Measurements from ENCODE around the gene SUMO2.
A peak's percentile ranks its signal among the peaks of the same experiment; 100 is the strongest.

The SUMO2 gene

GRCh38 chr17:75182569-75183436 lies at the start of gene SUMO2:
Gene SUMO2 (minus strand): TSS chr17:75182959. CDS start chr17:75182834, 125 bp downstream.
- Histone ChIP-seq H3K9me2 (replicated peaks; ENCODE audit: control insufficient read depth, low read length) (no peaks in the 10 kb centered on the region), H3K27ac (ENCODE audit: low read depth, low read length) (peak within 1 kb of the TSS; percentile 75), H4K20me1 (ENCODE audit: control insufficient read depth, insufficient read depth, low read depth, low read length) (peaks cover 16% of the 10 kb centered on the region; the same call in 1 of the 2 replicates), H3K79me2 (ENCODE audit: control insufficient read depth, low read length) (peaks cover 58% of the 10 kb centered on the region), H3K4me2 (ENCODE audit: low read length) (peak within 1 kb of the TSS; percentile 77), H3K27me3 (ENCODE audit: control insufficient read depth, low read length) (no peaks in the 10 kb centered on the region), H3F3A (ENCODE audit: control insufficient read depth, insufficient read depth) (no peaks in the 10 kb centered on the region; the same call in none of the 2 replicates), H3K36me3 (ENCODE audit: control insufficient read depth, low read length) (peaks cover 46% of the 10 kb centered on the region), H3K4me1 (ENCODE audit: control insufficient read depth, low read length) (peaks cover 15% of the 10 kb centered on the region), H3K9me3 (ENCODE audit: control insufficient read depth, insufficient read depth, low read length) (no peaks in the 10 kb centered on the region), H3K4me3 (ENCODE audit: low read length) (peak within 1 kb of the TSS; percentile 99)
- TF ChIP-seq CTCF (IDR thresholded peaks at IDR 0.05; ENCODE audit: low read depth, low read length, poor library complexity, severe bottlenecking): no peak
- TF ChIP-seq EZH2phosphoT487 (IDR thresholded peaks at IDR 0.05; ENCODE audit: borderline replicate concordance, low read length): no peak

DNA sequence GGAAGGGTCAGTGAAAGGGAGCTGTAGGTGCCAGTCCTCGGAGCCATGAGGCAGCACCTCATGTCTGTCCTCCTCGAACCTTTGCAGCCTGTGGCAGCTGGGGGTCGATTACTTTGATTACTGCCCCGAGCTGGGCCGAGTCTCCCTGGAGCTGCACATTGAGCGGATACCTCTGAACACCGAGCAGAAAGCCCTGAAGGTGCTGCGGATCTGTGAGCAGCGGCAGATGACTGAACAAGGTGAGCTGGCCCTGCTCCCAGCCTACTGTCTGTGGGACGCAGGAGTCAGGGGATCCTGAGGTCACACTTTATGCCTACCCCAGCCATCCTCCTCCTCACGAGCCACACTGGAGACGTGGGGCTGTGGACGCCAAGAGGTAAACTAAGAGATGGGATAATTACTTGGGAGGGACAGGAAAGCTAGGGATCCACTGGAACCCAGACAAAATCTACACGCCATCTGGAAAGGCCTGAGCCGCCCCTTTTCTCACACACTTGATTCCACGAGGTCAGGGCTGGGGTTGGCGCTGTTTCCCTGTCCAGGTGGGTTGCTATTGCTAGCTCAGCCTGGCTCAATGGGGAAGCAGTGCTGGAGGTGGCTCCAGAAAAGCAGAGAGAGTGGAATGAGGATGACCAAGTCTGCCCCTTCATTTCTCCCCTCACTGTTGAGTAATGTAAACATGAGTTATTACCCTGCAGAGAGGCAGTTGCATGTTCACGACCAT lies 49.1 kb upstream of the SUMO2 start:
- Histone ChIP-seq H4K20me1 (ENCODE audit: control insufficient read depth, insufficient read depth, low read depth, low read length) (no peaks in the 10 kb centered on the region), H3K4me3 (ENCODE audit: low read length) (no peak overlapping the region), H3K4me1 (ENCODE audit: control insufficient read depth, low read length) (no peaks in the 10 kb centered on the region), H3K9me2 (replicated peaks; ENCODE audit: control insufficient read depth, low read length) (no peaks in the 10 kb centered on the region), H3F3A (ENCODE audit: control insufficient read depth, insufficient read depth) (peaks cover 6% of the 10 kb centered on the region; the same call in 1 of the 2 replicates), H3K4me2 (ENCODE audit: low read length) (no peak overlapping the region), H3K9me3 (ENCODE audit: control insufficient read depth, insufficient read depth, low read length) (no peaks in the 10 kb centered on the region), H3K36me3 (ENCODE audit: control insufficient read depth, low read length) (peaks cover 83% of the 10 kb centered on the region), H3K27me3 (ENCODE audit: control insufficient read depth, low read length) (no peaks in the 10 kb centered on the region), H3K27ac (ENCODE audit: low read depth, low read length) (no peak overlapping the region), H3K79me2 (ENCODE audit: control insufficient read depth, low read length) (no peaks in the 10 kb centered on the region)
- TF ChIP-seq CTCF (IDR thresholded peaks at IDR 0.05; ENCODE audit: low read depth, low read length, poor library complexity, severe bottlenecking) (no peak), EZH2phosphoT487 (IDR thresholded peaks at IDR 0.05; ENCODE audit: borderline replicate concordance, low read length) (no peak)

DNA sequence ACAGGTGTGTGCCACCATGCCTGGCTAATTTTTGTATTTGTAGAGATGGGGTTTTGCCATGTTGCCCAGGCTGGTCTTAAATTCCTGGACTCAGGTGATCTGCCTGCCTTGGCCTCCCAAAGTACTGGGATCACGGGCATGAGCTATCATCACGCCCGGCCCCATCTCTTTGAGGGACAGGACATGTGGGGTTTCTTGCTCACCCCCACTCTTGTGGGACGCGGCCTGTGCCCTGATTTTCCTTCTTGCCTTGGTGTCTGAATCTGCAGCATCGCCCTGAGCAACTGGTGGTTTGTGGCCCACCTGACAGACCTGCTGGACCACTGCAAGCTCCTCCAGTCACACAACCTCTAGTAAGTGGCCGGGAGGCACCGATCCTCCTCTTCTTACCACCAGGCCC lies 48.3 kb upstream of the SUMO2 start:
- peaks cover 83% of the 10 kb centered on the region for H3K36me3 ChIP-seq (ENCODE audit: control insufficient read depth, low read length)

More for the DNA sequence above, 48.3 kb upstream of the SUMO2 start:
- H3K4me2 ChIP-seq (ENCODE audit: low read length): no peak overlapping the region
- H3K27ac ChIP-seq (ENCODE audit: low read depth, low read length): no peak overlapping the region
- no peaks in the 10 kb centered on the region for H3K9me3 ChIP-seq (ENCODE audit: control insufficient read depth, insufficient read depth, low read length)
- H3K4me3 ChIP-seq (ENCODE audit: low read length): no peak overlapping the region
- H3F3A ChIP-seq (ENCODE audit: control insufficient read depth, insufficient read depth): peaks cover 6% of the 10 kb centered on the region; the same call in 1 of the 2 replicates
- no peaks in the 10 kb centered on the region for H3K27me3 ChIP-seq (ENCODE audit: control insufficient read depth, low read length)
- no peaks in the 10 kb centered on the region for H3K79me2 ChIP-seq (ENCODE audit: control insufficient read depth, low read length)
- TF ChIP-seq EZH2phosphoT487 (IDR thresholded peaks at IDR 0.05; ENCODE audit: borderline replicate concordance, low read length) (no peak), CTCF (IDR thresholded peaks at IDR 0.05; ENCODE audit: low read depth, low read length, poor library complexity, severe bottlenecking) (no peak)
- no peaks in the 10 kb centered on the region for H3K9me2 ChIP-seq (replicated peaks; ENCODE audit: control insufficient read depth, low read length)
- H4K20me1 ChIP-seq (ENCODE audit: control insufficient read depth, insufficient read depth, low read depth, low read length): no peaks in the 10 kb centered on the region
- H3K4me1 ChIP-seq (ENCODE audit: control insufficient read depth, low read length): no peaks in the 10 kb centered on the region

Measured in DOHH2 (cell line).